ENCODE results near the gene LRRC71.

LRRC71 gene

GRCh38 chr1:156889802-156890580 lies 30.4 kb upstream of the LRRC71 start (continued):
- TF ChIP-seq, protein P1, sequence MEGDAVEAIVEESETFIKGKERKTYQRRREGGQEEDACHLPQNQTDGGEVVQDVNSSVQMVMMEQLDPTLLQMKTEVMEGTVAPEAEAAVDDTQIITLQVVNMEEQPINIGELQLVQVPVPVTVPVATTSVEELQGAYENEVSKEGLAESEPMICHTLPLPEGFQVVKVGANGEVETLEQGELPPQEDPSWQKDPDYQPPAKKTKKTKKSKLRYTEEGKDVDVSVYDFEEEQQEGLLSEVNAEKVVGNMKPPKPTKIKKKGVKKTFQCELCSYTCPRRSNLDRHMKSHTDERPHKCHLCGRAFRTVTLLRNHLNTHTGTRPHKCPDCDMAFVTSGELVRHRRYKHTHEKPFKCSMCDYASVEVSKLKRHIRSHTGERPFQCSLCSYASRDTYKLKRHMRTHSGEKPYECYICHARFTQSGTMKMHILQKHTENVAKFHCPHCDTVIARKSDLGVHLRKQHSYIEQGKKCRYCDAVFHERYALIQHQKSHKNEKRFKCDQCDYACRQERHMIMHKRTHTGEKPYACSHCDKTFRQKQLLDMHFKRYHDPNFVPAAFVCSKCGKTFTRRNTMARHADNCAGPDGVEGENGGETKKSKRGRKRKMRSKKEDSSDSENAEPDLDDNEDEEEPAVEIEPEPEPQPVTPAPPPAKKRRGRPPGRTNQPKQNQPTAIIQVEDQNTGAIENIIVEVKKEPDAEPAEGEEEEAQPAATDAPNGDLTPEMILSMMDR (tag by site-specific recombination; IDR thresholded peaks at IDR 0.05): peak; percentile 68
- TF ChIP-seq, protein P2, sequence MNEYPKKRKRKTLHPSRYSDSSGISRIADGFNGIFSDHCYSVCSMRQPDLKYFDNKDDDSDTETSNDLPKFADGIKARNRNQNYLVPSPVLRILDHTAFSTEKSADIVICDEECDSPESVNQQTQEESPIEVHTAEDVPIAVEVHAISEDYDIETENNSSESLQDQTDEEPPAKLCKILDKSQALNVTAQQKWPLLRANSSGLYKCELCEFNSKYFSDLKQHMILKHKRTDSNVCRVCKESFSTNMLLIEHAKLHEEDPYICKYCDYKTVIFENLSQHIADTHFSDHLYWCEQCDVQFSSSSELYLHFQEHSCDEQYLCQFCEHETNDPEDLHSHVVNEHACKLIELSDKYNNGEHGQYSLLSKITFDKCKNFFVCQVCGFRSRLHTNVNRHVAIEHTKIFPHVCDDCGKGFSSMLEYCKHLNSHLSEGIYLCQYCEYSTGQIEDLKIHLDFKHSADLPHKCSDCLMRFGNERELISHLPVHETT (tag by site-specific recombination; IDR thresholded peaks at IDR 0.05): no peak
- TF ChIP-seq ZNF530 (tag by site-specific recombination; IDR thresholded peaks at IDR 0.05; ENCODE audit: low read depth) (no peak), SP3 (tag by site-specific recombination; IDR thresholded peaks at IDR 0.05) (no peak), ZNF350 (tag by site-specific recombination; IDR thresholded peaks at IDR 0.05) (no peak), ZNF416 (tag by site-specific recombination; IDR thresholded peaks at IDR 0.05) (no peak), EGR2 (tag by site-specific recombination; IDR thresholded peaks at IDR 0.05; ENCODE audit: low read depth) (peak; percentile 32; the same call in 1 of the 2 replicates), ZXDB (tag by site-specific recombination; IDR thresholded peaks at IDR 0.05) (0 out of 2 replicates have a peak, but pooled peaks have one; percentile 19), ZNF24 (tag by site-specific recombination; IDR thresholded peaks at IDR 0.05) (0 out of 2 replicates have a peak, but pooled peaks have one; percentile 30), ZNF513 (tag by site-specific recombination; IDR thresholded peaks at IDR 0.05) (no peak), ZNF174 (tag by site-specific recombination; IDR thresholded peaks at IDR 0.05) (no peak), ZNF223 (tag by site-specific recombination; IDR thresholded peaks at IDR 0.05) (no peak), ZIC2 (tag by site-specific recombination; IDR thresholded peaks at IDR 0.05) (no peak), ZNF707 (tag by site-specific recombination; IDR thresholded peaks at IDR 0.05) (no peak), ZNF626 (tag by site-specific recombination; IDR thresholded peaks at IDR 0.05) (no peak), ZNF266 (tag by site-specific recombination; IDR thresholded peaks at IDR 0.05; ENCODE audit: low read depth) (no peak), KLF16 (tag by site-specific recombination; IDR thresholded peaks at IDR 0.05) (no peak), ZNF560 (tag by site-specific recombination; IDR thresholded peaks at IDR 0.05; ENCODE audit: borderline replicate concordance) (no peak), HOXC10 (CRISPR knock-in tag; IDR thresholded peaks at IDR 0.05) (no peak), KLF9 (tag by site-specific recombination; IDR thresholded peaks at IDR 0.05; ENCODE audit: low read depth) (no peak), MYNN (tag by site-specific recombination; IDR thresholded peaks at IDR 0.05; ENCODE audit: borderline replicate concordance) (no peak), REPIN1 (tag by site-specific recombination; IDR thresholded peaks at IDR 0.05; ENCODE audit: low read depth) (no peak), ZBTB8A (tag by site-specific recombination; IDR thresholded peaks at IDR 0.05) (no peak), ZBTB20 (tag by site-specific recombination; IDR thresholded peaks at IDR 0.05) (no peak), PBX3 (CRISPR knock-in tag; IDR thresholded peaks at IDR 0.05) (no peak)
- TF ChIP-seq, protein P3, sequence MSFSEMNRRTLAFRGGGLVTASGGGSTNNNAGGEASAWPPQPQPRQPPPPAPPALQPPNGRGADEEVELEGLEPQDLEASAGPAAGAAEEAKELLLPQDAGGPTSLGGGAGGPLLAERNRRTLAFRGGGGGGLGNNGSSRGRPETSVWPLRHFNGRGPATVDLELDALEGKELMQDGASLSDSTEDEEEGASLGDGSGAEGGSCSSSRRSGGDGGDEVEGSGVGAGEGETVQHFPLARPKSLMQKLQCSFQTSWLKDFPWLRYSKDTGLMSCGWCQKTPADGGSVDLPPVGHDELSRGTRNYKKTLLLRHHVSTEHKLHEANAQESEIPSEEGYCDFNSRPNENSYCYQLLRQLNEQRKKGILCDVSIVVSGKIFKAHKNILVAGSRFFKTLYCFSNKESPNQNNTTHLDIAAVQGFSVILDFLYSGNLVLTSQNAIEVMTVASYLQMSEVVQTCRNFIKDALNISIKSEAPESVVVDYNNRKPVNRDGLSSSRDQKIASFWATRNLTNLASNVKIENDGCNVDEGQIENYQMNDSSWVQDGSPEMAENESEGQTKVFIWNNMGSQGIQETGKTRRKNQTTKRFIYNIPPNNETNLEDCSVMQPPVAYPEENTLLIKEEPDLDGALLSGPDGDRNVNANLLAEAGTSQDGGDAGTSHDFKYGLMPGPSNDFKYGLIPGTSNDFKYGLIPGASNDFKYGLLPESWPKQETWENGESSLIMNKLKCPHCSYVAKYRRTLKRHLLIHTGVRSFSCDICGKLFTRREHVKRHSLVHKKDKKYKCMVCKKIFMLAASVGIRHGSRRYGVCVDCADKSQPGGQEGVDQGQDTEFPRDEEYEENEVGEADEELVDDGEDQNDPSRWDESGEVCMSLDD (tag by site-specific recombination; IDR thresholded peaks at IDR 0.05): no peak
- TF ChIP-seq, protein P4, sequence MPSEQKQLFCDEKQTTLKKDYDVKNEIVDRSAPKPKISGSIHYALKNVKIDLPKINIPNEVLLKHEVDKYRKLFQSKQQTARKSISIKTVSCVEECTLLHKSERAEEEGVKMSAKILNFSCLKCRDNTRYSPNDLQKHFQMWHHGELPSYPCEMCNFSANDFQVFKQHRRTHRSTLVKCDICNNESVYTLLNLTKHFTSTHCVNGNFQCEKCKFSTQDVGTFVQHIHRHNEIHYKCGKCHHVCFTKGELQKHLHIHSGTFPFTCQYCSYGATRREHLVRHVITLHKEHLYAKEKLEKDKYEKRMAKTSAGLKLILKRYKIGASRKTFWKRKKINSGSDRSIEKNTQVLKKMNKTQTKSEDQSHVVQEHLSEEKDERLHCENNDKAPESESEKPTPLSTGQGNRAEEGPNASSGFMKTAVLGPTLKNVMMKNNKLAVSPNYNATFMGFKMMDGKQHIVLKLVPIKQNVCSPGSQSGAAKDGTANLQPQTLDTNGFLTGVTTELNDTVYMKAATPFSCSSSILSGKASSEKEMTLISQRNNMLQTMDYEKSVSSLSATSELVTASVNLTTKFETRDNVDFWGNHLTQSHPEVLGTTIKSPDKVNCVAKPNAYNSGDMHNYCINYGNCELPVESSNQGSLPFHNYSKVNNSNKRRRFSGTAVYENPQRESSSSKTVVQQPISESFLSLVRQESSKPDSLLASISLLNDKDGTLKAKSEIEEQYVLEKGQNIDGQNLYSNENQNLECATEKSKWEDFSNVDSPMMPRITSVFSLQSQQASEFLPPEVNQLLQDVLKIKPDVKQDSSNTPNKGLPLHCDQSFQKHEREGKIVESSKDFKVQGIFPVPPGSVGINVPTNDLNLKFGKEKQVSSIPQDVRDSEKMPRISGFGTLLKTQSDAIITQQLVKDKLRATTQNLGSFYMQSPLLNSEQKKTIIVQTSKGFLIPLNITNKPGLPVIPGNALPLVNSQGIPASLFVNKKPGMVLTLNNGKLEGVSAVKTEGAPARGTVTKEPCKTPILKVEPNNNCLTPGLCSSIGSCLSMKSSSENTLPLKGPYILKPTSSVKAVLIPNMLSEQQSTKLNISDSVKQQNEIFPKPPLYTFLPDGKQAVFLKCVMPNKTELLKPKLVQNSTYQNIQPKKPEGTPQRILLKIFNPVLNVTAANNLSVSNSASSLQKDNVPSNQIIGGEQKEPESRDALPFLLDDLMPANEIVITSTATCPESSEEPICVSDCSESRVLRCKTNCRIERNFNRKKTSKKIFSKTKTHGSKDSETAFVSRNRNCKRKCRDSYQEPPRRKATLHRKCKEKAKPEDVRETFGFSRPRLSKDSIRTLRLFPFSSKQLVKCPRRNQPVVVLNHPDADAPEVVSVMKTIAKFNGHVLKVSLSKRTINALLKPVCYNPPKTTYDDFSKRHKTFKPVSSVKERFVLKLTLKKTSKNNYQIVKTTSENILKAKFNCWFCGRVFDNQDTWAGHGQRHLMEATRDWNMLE (tag by site-specific recombination; conservative IDR thresholded peaks at IDR 0.05; ENCODE audit: low read depth): peak; percentile 80
